GM18861 (cell line): ENCODE measurements around the gene HCN2.
"Not testable (repeated sequence)": the region's sequence is repeated elsewhere in the genome, so short reads cannot be mapped to it uniquely, and the experiment has no call there.

Experiments
- ATAC-seq: cut with Tn5 transposase; IDR thresholded peaks from one replicate; pipeline ENCODE4 v1.9.1; 2021; ENCODE audit not compliant: unreplicated experiment

The HCN2 gene

DNA sequence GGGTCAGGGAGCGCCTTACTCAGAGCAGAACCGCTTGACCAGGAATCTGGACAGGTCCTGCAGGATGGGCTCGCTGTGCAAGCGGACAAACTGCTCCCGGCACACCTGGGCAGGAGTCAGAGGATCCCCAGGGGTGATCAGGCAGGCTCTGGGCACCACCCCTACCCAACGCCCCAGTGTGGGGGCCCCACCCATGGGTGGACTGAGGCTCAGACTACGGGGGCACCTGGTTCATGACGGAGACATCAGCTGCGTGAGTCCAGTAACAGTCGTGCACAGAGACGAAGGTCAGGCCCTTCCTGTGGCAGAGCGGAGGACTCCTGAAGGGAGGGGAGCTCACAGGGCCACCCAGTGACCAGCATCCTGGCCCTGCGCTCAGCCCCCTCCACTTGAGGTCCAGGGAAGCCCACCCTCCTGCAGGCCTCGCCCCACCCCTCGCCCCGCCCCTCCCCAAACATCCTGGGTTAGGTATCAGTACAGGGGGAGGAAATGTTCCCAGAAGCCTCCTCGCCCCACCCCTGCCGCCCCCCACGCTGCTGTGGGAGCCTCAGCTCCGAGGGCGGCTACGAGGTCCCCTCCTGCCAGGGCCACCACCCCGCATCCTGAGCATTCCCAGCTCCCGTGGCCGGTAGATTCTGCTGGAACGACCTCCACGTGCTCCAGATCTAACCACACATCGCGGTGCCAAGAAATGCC lies 28.0 kb downstream of the HCN2 start:
- ATAC-seq, result no peak

DNA sequence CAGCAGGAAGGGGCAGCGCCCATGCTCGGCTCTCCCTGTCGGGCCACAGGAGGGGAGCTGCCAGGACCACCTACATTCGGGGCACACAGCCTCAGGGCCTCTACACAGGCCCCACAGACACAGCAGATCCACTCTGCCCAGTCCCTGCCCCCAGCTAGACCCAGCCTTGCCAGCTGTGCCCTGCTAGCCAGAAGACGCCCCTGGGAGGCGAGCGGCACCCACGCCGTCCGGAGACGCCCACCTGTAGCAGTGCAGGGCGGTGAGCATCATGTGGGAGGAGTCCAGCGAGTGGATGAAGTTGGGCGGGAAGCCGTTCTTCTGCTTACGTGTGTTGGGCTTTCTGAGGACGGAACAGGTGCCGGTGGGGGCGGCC lies 28.6 kb downstream of the HCN2 start:
- ATAC-seq, result no peak

DNA sequence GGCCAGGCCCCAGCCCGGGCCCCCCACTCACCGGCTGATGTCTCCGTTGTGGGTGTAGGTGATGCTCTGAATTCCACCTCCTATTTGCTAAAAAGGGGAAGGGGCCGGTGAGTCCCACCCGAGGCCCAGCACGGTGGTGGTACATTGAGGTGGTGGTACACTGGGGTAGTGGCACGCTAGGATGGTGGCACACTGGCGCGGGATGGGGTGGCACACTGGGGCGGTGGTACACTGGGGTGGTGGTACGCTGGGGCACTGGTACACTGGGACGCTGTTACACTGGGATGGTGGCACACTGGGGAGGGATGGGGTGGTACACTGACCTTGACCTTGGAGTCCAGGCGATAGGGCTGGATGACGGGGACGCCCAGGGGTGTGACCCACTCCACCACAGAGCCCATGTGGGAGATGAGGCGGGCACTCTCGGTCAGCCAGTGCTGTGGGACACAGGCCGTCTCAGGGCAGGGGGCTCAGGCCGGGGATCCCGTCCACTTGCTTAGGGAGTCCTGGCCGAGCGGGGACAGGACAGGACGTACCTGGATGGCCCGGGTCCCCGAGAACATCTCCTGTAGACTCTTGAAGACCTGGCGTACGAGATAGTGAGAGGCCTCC lies 29.1 kb downstream of the HCN2 start:
- no peak for ATAC-seq

DNA sequence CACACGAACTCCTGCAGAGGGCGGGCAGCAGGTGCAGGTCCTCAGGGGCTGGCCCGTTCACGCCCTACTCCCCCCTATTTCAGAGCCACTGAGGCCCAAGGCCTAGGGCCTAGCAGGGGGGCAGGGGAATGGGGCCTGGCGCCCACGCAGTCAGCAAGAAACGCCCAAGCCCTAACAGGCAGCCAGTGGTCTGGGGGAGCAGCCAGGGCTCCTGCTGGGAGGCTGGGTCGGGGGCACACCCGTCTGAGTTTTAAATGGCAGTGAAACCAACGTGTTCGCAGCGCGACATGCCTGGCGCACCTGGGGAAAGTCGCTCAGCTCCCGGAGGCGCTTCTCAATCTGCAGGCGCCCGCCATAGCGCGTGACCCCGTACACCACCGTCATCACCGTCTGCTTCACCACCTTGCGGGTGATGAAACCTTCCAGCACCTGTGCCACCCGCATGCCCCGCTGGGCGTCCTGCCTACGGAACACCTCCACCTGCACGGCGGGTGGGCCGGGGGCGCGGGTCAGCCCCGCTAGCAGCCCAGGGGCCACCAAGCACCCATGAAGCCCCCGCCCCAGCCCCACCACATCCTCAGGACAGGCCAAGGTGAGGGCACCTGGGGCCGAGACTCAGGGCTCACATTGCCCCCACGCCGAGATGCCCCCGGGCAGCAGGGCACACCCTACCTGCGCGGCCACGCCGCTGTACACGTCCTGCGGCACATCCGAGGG lies 29.8 kb downstream of the HCN2 start:
- no peak for ATAC-seq

DNA sequence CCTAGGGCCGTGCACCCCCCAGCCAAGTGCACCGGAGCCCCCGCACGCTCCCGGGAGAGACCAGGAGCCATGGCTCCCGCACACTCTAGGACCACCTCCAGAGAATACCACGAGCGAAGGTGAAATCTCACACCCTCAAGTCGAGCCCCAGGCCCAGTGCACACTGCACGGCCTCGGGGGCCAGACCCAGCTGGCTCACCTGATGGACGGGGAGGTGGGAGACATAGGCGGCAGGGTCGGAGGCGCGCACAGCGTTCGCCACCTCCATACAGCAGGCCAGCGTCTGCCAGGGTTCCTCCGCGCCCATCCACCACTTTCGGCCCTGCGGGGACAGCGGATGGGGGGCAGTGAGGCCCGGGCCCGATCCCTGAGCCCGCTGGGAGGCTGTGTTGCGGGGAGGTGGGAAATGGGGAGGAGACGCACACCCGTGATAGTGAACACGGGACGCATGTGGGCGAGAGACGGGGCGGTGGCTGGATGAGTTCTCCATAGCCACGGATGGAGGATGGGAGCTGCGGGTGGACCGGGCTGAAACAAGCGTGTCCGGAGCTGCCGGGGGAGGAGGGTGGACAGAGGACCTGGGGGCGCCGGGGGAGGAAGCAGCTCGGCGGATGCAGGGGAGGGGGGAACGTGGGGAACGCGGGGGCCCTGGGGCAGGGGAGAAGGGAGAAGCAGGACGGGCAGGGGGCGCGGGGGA lies 30.6 kb downstream of the HCN2 start:
- no peak for ATAC-seq

DNA sequence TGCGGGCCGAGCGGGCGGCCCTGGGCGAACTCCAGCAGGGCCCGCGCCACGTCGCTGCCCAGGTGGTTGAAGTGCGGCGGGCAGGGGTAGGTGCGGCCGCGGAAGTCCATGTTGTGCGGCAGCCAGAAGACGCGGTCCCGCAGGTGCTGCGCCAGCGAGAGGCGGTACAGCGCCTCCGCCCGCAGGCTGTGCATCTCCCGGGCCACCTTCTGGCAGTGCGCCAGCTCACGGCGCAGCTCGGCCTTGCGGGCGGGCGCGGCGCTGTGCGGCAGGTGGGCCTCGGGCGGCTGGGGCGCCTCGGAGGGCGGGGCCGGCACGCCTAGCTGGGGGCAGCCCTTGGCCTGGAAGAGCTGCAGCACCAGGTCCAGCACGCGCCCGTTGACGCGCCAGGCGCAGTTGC lies 31.5 kb downstream of the HCN2 start:
- ATAC-seq, result not testable (repeated sequence)

DNA sequence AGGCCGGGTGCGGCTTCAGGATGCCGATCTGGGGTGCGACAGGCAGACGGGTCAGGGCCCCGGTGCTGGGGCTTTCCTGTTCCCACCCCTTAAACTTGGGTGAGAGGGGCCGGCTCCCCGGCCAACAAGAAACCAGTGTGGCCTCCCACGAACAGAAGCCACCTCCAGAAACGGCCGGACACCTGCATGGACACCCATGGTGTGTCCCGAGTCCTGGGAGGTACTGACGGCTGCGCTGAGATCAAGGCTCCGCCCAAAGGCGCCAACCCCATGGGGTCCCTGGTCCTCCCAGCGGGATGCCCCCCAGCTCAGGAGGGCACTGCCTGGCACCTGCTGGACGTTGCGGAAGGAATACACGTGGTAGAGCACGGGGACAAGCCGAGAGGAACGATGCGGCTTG lies 32.1 kb downstream of the HCN2 start:
- ATAC-seq, result no peak

DNA sequence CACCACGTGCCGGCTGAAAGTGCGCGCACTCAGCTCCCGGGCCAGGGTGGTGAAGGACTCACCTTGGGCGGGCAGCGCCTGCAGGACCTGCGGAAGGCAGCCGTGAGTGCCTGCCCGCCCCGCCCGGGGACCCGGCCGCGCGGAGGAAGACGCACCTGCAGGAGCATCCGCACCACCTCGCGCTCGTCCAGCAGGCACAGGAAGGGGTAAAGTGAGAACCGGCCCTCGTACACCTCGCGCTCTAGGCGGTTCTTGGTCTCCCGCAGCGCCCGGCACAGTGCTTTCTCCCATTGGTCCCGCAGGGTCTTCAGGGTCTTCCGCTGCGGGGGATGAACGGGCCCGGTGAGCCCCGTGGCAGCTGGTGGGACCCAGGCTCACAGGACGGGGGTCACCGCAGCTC lies 33.0 kb downstream of the HCN2 start:
- ATAC-seq, result no peak

DNA sequence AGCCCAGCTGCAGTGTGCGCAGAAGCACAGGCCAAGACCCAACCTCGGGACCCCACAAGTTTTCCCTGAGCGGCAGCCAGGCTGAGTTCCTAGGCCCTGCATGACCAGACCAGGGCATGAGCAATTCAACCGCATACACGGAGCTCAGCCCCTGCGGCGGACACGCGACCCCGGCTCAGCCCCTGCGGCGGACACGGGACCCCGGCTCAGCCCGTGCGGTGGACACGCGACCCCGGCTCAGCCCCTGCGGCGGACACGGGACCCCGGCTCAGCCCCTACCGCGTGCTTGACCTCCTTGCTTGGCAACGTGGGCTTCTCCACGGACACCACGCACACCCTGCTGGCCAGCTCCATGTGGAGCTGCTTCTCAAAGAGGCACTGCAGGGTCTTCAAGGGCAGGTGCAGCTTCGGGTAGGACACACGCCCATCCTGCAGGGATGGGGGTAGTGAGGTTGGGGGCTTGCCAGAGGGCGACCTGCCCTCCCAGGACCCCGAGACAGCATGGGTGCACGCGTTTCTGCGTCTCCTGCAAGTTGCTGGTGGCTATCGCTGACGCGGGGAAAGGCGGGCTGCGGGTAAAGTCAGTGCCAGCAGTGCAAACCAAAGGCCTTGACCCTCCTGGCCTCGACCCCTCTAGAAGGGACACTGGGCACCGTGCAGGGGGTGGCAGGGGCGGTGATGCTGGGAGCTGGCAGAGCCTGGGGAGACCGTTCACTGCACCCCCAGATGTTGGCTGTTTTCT lies 33.7 kb downstream of the HCN2 start:
- no peak for ATAC-seq

DNA sequence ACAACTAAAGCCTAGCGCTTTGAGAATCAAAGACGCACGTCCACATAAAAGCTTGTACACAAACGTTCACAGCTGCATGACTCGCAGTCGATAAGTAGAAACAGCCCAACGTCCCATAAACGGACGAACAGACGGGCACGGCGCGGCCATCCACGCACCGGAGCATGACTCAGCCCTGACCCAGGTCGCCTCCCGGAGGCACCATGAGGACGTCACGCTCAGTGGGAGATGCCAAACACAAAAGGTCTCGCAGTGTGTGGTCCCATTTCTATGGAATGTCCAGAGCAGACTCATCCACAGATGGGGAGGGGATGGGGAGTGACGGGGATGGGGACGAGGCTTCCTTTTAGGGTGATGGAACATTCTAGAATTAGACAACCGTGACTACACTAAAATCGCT lies 34.3 kb downstream of the HCN2 start:
- no peak for ATAC-seq

DNA sequence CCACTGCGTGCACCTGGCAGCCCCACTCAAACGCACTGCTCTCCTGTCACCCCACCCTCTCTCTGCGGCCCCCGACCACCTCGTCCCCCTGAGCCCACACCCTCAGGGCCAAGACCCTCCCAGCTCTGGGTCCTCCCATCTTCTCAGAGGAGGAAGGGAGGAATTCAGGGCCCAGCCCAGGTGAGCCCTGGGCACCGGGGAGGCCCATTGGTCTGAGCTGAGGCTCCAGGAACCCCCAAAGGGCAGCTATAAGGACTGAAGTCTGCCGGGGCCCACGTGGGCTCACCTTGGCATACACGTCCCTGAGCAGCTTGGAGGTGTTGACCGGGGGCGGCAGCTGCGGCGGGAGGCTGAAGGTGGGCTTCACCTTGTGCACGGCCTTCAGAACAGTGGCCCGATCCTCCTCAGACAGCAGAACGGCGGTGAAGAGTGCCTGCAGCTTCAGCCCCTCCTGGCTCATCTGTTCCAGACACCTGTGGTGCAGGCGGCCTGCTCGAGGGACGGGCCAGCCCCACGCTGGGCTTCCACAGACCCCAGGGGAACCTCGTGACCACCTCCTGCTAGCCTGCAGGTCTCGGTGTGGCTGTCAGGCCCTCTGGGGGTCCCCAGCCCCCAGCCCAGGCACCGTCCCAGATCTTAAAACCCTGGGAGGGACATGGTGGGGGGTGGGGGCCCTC lies 34.9 kb downstream of the HCN2 start:
- no peak for ATAC-seq

DNA sequence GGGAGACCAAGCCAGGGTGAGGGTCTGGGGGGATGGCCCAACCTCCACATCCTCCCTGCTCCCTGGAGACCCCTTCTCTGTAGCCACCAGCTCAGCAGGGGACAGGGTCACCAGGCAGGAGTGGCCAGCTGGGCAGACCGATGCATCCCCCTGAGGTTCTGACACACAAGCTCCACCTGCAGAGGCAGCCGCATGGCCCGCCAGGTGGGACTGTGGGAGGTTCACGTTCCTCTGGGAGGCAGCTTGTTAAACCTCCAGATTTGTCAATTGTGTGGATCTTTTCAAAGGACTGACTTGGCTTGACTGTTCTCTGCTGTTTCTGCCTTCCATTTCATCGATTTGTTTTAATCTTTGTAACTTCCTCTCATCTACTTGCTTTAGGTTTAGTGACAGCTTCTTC lies 35.6 kb downstream of the HCN2 start:
- ATAC-seq, result no peak

DNA sequence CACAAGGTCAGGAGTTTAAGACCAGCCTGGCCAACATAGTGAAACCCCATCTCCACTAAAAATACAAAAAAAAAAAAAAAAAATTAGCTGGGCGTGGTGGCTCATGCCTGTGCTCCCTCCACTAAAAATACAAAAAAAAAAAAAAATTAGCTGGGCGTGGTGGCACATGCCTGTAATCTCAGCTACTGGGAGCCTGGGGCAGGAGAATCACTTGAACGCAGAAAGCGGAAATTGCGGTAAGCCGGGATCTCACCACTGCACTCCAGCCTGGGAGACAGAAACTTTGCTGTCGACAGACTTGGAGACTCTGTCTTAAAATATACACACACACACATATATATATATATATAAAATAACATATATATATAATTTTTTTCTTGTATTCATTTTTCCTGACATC lies 36.9 kb downstream of the HCN2 start:
- ATAC-seq, result not testable (repeated sequence)

DNA sequence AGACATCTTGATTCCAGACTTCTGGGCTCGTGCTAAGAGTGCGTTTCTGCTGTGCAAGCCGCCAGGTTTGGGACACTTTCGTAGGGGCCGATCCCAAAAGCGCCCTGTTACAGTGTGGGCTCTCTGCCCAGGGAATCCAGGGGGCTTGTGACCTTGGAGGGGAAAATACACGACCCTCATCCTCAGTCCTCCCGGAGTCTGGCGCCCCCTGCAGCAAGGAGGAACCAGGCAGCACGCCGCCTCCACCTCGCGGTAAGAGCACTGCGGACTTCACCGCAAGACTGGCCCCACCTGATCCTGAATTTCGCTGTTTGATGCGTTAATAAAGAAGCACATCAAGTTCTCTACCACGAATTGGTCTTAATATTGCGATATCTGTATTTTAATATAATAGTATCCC lies 38.5 kb downstream of the HCN2 start:
- no peak for ATAC-seq

DNA sequence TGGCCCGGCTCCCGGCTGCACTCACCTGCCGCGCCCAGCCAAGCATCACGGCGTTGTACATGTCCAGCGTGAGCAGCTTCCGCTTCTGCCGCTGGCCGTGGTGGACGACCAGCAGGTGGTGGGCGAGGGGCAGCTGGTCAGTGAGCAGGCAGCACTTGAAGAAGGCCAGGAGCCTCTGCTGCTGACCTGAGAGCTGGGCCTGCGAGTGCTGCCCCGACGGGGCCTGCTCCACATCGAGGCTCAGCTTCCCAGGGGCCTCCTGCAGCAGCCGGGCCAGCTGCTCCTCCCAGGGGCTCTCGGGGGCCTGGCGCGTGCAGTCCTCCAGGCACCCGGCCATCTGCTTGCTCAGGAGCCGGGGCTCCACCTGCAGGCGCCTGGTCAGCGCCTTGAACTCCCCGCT lies 39.8 kb downstream of the HCN2 start:
- ATAC-seq, result not testable (repeated sequence)

DNA sequence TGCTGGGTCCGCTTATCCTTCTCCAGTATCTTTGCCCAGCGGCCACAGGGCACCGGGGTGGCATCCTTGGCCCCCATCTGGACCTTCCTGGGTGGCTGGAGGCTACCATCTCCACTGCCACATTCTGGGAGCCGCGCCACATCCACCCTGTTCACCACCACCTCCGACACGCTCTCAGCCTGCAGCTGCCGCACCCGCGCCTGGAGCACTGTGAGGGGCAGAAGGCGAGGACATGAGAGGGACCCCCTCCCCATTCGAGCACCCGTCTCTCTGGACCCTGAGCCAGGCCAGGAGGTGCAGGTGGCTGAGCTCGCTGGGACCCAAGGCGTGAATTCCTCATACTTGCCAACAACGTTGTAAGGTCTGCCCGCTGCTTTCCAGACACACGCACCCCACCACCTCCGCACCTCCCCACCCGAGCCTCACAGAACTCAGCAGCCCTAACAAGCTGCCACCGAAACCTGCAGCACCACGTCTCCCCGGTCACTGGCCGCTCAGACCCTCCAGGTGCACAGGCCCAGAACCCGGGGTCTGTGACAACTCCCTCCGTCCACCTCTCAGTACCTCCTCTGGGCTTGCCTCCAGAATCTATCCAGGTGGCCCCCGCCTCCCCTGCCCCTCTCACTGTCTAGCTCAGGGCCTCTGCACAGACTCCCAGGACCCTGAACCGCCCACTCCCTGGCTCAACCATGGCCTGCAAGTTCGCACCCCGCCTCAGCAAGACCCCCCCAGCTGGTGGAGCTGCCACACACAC lies 40.5 kb downstream of the HCN2 start:
- ATAC-seq, result no peak

DNA sequence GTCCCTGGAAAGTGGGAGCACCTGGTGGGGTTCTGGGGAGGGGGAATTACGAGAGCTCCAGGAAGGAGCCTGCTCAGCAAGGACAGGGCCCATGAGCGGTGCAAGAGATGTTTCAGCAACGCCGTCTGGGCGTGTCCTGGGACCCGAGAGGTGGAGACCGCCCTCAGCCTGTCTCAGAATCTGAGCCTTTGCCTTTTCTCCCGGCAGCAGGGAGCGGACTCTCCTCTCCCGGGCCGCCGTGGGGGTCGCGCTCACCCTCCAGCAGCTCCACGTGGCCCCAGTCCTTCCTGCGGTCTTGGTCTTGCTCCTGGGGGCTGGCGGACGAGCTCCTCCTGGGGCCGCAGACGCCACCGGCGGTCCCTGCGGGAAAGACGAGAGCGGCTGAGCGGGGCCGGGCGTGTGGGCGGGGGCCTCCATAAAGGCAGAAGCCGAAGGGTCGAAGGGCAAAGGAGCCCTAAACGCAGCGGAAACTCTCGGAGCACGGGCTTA lies 42.9 kb downstream of the HCN2 start:
- no peak for ATAC-seq

DNA sequence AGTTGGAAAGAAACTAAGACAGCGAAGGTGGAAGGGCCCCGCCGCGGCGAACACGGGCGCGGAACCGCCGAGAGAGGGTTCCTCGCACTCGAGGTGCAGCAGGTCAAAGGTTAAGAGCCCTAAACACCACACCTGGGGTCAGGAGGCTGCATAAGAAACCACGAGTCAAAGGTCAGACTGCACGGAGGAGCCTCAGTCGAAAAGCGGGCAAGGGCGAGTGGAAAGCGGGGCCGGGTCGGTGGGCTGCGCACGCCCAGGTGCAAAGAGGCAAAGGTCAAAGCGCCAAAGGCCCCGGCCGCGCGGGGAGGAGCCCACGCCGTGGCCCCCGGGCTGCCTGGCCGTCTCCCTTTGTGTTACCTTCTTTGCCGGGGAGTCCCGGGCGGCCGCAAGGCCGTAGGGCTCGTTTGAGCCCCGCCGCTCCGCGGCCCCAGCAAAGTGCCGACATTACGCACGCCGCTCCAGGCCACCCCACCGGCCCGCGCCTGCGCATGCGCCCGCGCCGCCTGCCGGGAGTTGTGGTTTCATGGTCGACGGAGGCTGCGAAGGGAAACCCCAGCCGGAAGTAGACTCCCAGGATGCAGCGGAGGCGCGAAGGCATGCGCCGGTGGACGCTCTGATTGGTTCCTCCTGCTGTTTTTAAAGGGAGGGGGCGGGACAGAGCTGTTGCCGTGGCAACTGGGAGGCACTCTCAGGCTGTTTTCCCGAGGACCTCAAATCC lies 43.5 kb downstream of the HCN2 start, which contains the start of gene POLRMT:
TSS of gene POLRMT (minus strand) at position 470 of the 718 bp plus-strand sequence. CDS start at position 445, 25 bp downstream.
- ATAC-seq, result peak; percentile 67
